ENCODE data around the gene MTNR1B. TPM values are rescaled to one million over a fixed set of nuclear protein-coding genes. Genes with fewer than 3 reads are reported as not detected.

MTNR1B gene
- total and polyA plus RNA-seq, 2 of the 13 experiments (the other 11 are each of a cell fraction or from before 2014, with no cell fraction given), result not detected

- CTCF ChIA-PET (ENCODE audit: low intra/inter-chr PET ratio, low total read pairs), result no interaction called here
- 44% methylated on average over 2 of the region's 2 CpGs for WGBS (ENCODE audit: low lambda C conversion rate)
- in situ Hi-C loops (cut with HindIII; ENCODE audit: extremely low pct_ligation_motif_present, low pct_unique_long_range_greater_than_20kb), result no loop called here
Measured at GRCh38 chr11:92965196-92965595, 4.3 kb upstream of the MTNR1B start.

GRCh38 chr11:92967178-92967577 lies 2.3 kb upstream of the MTNR1B start:
- H3K4me3 ChIP-seq (replicated peaks in 1 of 3; ENCODE audit: insufficient read depth in 1 of 3, low read depth in 2 of 3, low read length in 3 of 3), result no peak overlapping the region
- H4K20me1 ChIP-seq (ENCODE audit: insufficient read depth, low read length), result no peaks in the 10 kb centered on the region
- H3K4me2 ChIP-seq (ENCODE audit: low read depth, low read length), result no peak overlapping the region
- no peak overlapping the region for H2AFZ ChIP-seq (ENCODE audit: low read length)
- no peak for TF ChIP-seq MTF2 (CRISPR knock-in tag; IDR thresholded peaks at IDR 0.05; ENCODE audit: borderline replicate concordance)
- no peak for TF ChIP-seq MNT (IDR thresholded peaks at IDR 0.05)
- no peak for TF ChIP-seq ZNF768 (CRISPR knock-in tag; IDR thresholded peaks at IDR 0.05)
- no peak for TF ChIP-seq ZNF7 (CRISPR knock-in tag; IDR thresholded peaks at IDR 0.05)
- no peak for TF ChIP-seq ZNF432 (CRISPR knock-in tag; IDR thresholded peaks at IDR 0.05; ENCODE audit: borderline replicate concordance)
- no peak for TF ChIP-seq HOXA3 (CRISPR knock-in tag; IDR thresholded peaks at IDR 0.05)
- no peak for TF ChIP-seq DBP (CRISPR knock-in tag; IDR thresholded peaks at IDR 0.05; ENCODE audit: not compliant biosample characterization)
- no peak for TF ChIP-seq ZNF776 (CRISPR knock-in tag; IDR thresholded peaks at IDR 0.05)
- TF ChIP-seq TBL1XR1 (IDR thresholded peaks at IDR 0.05; ENCODE audit: borderline replicate concordance, low read length, partially characterized antibody), result no peak
- TF ChIP-seq CBX2 (IDR thresholded peaks at IDR 0.05; ENCODE audit: low read depth, low read length), result no peak
- TF ChIP-seq CBX2 (CRISPR knock-in tag; IDR thresholded peaks at IDR 0.05; ENCODE audit: low read depth), result no peak
- TF ChIP-seq KLF16 (CRISPR knock-in tag; IDR thresholded peaks at IDR 0.05), result no peak
- no peak for TF ChIP-seq ZNF383 (CRISPR knock-in tag; IDR thresholded peaks at IDR 0.05; ENCODE audit: borderline replicate concordance)
- no peak for TF ChIP-seq FOXO1 (CRISPR knock-in tag; IDR thresholded peaks at IDR 0.05)
- H3K9ac ChIP-seq (ENCODE audit: insufficient read depth, low read depth, low read length), result no peak overlapping the region
- DNase-seq (ENCODE audit: low spot score), result no peak
- H3K9me3 ChIP-seq (ENCODE audit: low read length), result no peaks in the 10 kb centered on the region
- no peak for ATAC-seq
- no TSS peak for BruUV-seq (replicated peaks)
- in situ Hi-C loops (cut with HindIII; ENCODE audit: extremely low pct_ligation_motif_present, low pct_unique_long_range_greater_than_20kb), result no loop called here
- CTCF ChIA-PET (ENCODE audit: low intra/inter-chr PET ratio, low total read pairs), result no interaction called here
- H3K27ac ChIP-seq (ENCODE audit: extremely low read length, insufficient read depth, low read length), result no peak overlapping the region
- WGBS (ENCODE audit: low lambda C conversion rate), result 10% methylated on average over 2 of the region's 2 CpGs
- H3K27me3 ChIP-seq (ENCODE audit: control insufficient read depth in 1 of 2, insufficient read depth in 2 of 2, low read length in 2 of 2), result peaks cover 0 to 4% of the 10 kb centered on the region in 2 experiments; a peak in 1 of 5 replicates
- POLR2A ChIA-PET, result no interaction called here
- H3K36me3 ChIP-seq (replicated peaks in 1 of 2; ENCODE audit: control insufficient read depth in 1 of 2, insufficient read depth in 2 of 2, low read length in 2 of 2), result no peaks in the 10 kb centered on the region
- no peaks in the 10 kb centered on the region for H3K4me1 ChIP-seq (ENCODE audit: insufficient read depth, low read length)
- intact Hi-C loops (cut with micrococcal nuclease; ENCODE audit: unreplicated experiment), result no loop called here
- FAIRE-seq, result no peak
- H3K79me2 ChIP-seq (ENCODE audit: insufficient read depth, low read length), result no peaks in the 10 kb centered on the region

More at GRCh38 chr11:92965196-92965595, 4.3 kb upstream of the MTNR1B start:
- Histone ChIP-seq H2AFZ (ENCODE audit: low read length) (no peak overlapping the region), H3K4me1 (ENCODE audit: insufficient read depth, low read length) (no peaks in the 10 kb centered on the region), H3K27ac (ENCODE audit: extremely low read length, insufficient read depth, low read length) (no peak overlapping the region), H3K36me3 (replicated peaks in 1 of 2; ENCODE audit: control insufficient read depth in 1 of 2, insufficient read depth in 2 of 2, low read length in 2 of 2) (no peaks in the 10 kb centered on the region), H3K79me2 (ENCODE audit: insufficient read depth, low read length) (no peaks in the 10 kb centered on the region), H3K4me2 (ENCODE audit: low read depth, low read length) (no peak overlapping the region), H3K9ac (ENCODE audit: insufficient read depth, low read depth, low read length) (no peak overlapping the region), H3K4me3 (replicated peaks in 1 of 3; ENCODE audit: insufficient read depth in 1 of 3, low read depth in 2 of 3, low read length in 3 of 3) (no peak overlapping the region), H3K27me3 (ENCODE audit: control insufficient read depth in 1 of 2, insufficient read depth in 2 of 2, low read length in 2 of 2) (no peaks in the 10 kb centered on the region; a peak in 1 of 5 replicates), H3K9me3 (ENCODE audit: low read length) (no peaks in the 10 kb centered on the region), H4K20me1 (ENCODE audit: insufficient read depth, low read length) (no peaks in the 10 kb centered on the region)
- intact Hi-C loops (cut with micrococcal nuclease; ENCODE audit: unreplicated experiment), result no loop called here
- DNase-seq (ENCODE audit: low spot score) (no peak), ATAC-seq (no peak), FAIRE-seq (no peak)
- TF ChIP-seq LCORL (IDR thresholded peaks at IDR 0.05), result no peak
- no peak for TF ChIP-seq LCORL (CRISPR knock-in tag; IDR thresholded peaks at IDR 0.05)
- no TSS peak for BruUV-seq (replicated peaks)
- POLR2A ChIA-PET, result no interaction called here
